GM20000 (cell line): ENCODE measurements around the gene RPL38.

Source experiments
- DNase-seq: peaks from one replicate; pipeline ENCODE4 v3.0.0; 2012; ENCODE audit warnings: low spot score
- TF ChIP-seq, protein P1 (sequence below): IDR thresholded peaks from 2 replicates; pipeline ENCODE4 v1.5.1; 2012; ENCODE audit warnings: mild to moderate bottlenecking, control low read depth; ENCODE audit errors: extremely low read depth, missing control alignments

The RPL38 gene

DNA sequence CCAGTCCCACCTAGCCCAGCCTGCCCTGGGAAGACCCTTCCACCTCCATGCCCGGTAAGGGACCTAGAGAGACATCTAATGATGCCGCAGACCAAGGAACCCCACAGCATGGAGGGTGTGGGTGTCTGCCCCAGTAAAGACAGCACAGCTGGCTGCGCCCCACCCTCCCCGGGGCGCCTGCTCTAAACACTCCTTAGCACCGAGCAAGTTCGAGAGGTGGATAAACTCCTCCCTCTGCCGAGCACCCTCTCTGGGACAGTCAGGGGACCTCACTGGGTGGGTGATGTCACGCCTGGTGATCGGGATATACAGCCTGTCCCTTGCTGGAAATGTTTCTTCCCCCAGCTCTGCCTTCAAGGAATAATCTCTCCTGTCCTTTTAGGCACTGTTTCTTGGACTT lies 53.8 kb downstream of the RPL38 start:
- TF ChIP-seq, protein P1, sequence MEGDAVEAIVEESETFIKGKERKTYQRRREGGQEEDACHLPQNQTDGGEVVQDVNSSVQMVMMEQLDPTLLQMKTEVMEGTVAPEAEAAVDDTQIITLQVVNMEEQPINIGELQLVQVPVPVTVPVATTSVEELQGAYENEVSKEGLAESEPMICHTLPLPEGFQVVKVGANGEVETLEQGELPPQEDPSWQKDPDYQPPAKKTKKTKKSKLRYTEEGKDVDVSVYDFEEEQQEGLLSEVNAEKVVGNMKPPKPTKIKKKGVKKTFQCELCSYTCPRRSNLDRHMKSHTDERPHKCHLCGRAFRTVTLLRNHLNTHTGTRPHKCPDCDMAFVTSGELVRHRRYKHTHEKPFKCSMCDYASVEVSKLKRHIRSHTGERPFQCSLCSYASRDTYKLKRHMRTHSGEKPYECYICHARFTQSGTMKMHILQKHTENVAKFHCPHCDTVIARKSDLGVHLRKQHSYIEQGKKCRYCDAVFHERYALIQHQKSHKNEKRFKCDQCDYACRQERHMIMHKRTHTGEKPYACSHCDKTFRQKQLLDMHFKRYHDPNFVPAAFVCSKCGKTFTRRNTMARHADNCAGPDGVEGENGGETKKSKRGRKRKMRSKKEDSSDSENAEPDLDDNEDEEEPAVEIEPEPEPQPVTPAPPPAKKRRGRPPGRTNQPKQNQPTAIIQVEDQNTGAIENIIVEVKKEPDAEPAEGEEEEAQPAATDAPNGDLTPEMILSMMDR: no peak

DNA sequence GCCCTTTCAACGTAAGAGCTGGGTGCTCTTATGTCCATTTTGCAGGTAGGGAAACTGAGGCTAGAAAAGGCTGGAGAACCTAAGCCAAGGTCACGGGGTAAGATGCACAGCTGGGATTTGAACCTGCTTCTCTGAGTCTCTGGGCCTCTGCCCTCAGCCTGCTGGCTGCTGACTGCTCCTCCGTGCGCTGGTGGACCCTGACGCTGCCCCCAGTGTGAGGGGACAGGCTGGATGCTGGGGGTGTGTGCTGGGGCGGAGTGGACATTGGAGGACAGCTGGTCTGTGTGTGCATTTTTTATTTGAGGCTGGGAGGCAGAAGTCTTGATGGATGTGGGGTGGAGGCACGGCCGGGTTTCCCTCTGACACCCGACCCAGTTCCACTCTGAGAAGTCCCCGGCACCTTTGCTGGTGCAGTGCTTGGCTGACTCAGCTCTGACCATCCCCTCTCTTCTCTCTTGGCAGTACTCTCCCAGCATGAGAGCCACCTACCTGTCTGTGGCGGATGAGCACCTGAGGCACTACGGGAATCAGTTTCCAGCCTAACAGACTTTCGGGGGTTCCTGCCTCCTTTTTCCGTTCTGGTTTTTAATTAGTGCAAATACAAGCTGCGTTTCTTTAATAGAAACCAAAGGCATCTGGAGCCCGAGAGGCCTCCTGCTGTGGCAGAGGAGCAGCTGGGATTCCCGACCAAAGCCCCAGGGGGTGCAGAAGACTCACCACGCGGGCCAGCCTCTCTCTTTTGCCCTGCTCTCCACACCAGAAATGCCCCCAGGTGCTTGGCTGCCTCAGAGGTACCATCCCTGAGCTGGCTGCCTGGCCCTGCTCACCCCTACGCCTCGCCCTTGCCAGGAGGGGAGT lies 56.4 kb downstream of the RPL38 start:
- no peak for DNase-seq
- TF ChIP-seq, protein P1: no peak

More for the DNA sequence above, 53.8 kb downstream of the RPL38 start:
- no peak for DNase-seq
